Activated CD4-positive, alpha-beta T cell treated with anti-CD3 and anti-CD28 coated beads, Interleukin-2, amount 10 ng/mL, durations not matched to agents 7 days and 5 days (primary cell): ENCODE results near the gene PLEKHA4. TPM values are rescaled to one million over a fixed set of nuclear protein-coding genes. Genes with fewer than 3 reads are reported as not detected.

ENCODE experiments used
- CTCF ChIA-PET: fragments of 350-600 bp; sonication (Branson Sonifier 250); formaldehyde crosslinking; loops from one replicate; lab custom pipeline; 2021; ENCODE audit warnings: antibody characterized with exemption; lab: Charles Lee
- POLR2A ChIA-PET: fragments of 350-600 bp; sonication (Branson Sonifier 250); formaldehyde crosslinking; loops from one replicate; lab custom pipeline; 2021; ENCODE audit warnings: antibody characterized with exemption; lab: Charles Lee
- DNase-seq: peaks from one replicate; pipeline ENCODE4 v3.0.0-alpha.2; 2020
- H3K27ac Mint-ChIP-seq: one replicate; pipeline ENCODE4 v1.8.0; 2021; ENCODE audit warnings: mild to moderate bottlenecking, moderate library complexity, mixed read lengths
- H3K27me3 Mint-ChIP-seq: one replicate; pipeline ENCODE4 v1.8.0; 2021; ENCODE audit warnings: mixed read lengths
- H3K36me3 Mint-ChIP-seq: one replicate; pipeline ENCODE4 v1.8.0; 2021; ENCODE audit warnings: low read depth, mixed read lengths
- H3K4me1 Mint-ChIP-seq: one replicate; pipeline ENCODE4 v1.8.0; 2021; ENCODE audit warnings: mixed read lengths
- H3K4me3 Mint-ChIP-seq: one replicate; pipeline ENCODE4 v1.8.0; 2021; ENCODE audit warnings: mild to moderate bottlenecking, moderate library complexity, mixed read lengths
- H3K9me3 Mint-ChIP-seq: one replicate; pipeline ENCODE4 v1.8.0; 2021; ENCODE audit warnings: mixed read lengths
- total RNA-seq, 2 experiments: library from RNA; stranded (reverse); gene quantifications; one replicate each; pipeline ENCODE4 v1.2.3, GENCODE V29; 2021

PLEKHA4 gene
- total RNA-seq, 2 experiments from 2014 or later: 3.8 to 4.6 TPM

- DNase-seq: peak; percentile 95
- Mint-ChIP-seq H3K27ac (peak overlapping the region; percentile 83), H3K36me3 (no peaks in the 10 kb centered on the region), H3K4me3 (peak overlapping the region; percentile 71), H3K27me3 (peaks cover 4% of the 10 kb centered on the region), H3K9me3 (no peaks in the 10 kb centered on the region), H3K4me1 (peaks cover 25% of the 10 kb centered on the region)
- ChIA-PET POLR2A (no interaction called here), CTCF (interaction anchor here (0.6 to 3.6 kb wide), 12 partner anchors 8 to 141 kb away, joined by 3 to 20 read pairs (median 5); partner anchors contain the start of gene FTL)
These were observed 32.7 kb downstream of the PLEKHA4 start for GRCh38 chr19:48835734-48836088.

GRCh38 chr19:48833977-48834376, 34.4 kb downstream of the PLEKHA4 start:
- no peak for DNase-seq
- Mint-ChIP-seq H3K4me1 (peaks cover 25% of the 10 kb centered on the region), H3K27me3 (peaks cover 4% of the 10 kb centered on the region), H3K36me3 (no peaks in the 10 kb centered on the region), H3K9me3 (no peaks in the 10 kb centered on the region), H3K4me3 (peak overlapping the region; percentile 5), H3K27ac (peak overlapping the region; percentile 25)
- CTCF ChIA-PET: interaction anchor here (8.2 kb wide), 1 partner anchor 39 kb away, joined by 45 read pairs; no protein-coding TSS in a partner anchor
- POLR2A ChIA-PET: no interaction called here

GRCh38 chr19:48833049-48833448, 35.4 kb downstream of the PLEKHA4 start:
- H3K4me3 Mint-ChIP-seq: no peak overlapping the region
- ChIA-PET CTCF (interaction anchor here (2.5 to 8.2 kb wide), 2 partner anchors 38 to 45 kb away, joined by 7 to 45 read pairs; no protein-coding TSS in a partner anchor), POLR2A (interaction anchor here (0.6 kb wide), 1 partner anchor 156 kb away, joined by 8 read pairs; no protein-coding TSS in a partner anchor)
- peaks cover 4% of the 10 kb centered on the region for H3K27me3 Mint-ChIP-seq
- no peaks in the 10 kb centered on the region for H3K9me3 Mint-ChIP-seq
- H3K27ac Mint-ChIP-seq: no peak overlapping the region
- no peaks in the 10 kb centered on the region for H3K36me3 Mint-ChIP-seq
- peaks cover 25% of the 10 kb centered on the region for H3K4me1 Mint-ChIP-seq
- no peak for DNase-seq

GRCh38 chr19:48830965-48831364, 37.5 kb downstream of the PLEKHA4 start:
- H3K36me3 Mint-ChIP-seq: no peaks in the 10 kb centered on the region
- CTCF ChIA-PET: interaction anchor here (0.7 to 8.2 kb wide), 6 partner anchors 12 to 71 kb away, joined by 3 to 45 read pairs (median 4); no protein-coding TSS in a partner anchor
- no peak overlapping the region for H3K4me3 Mint-ChIP-seq
- POLR2A ChIA-PET: no interaction called here
- H3K9me3 Mint-ChIP-seq: no peaks in the 10 kb centered on the region
- DNase-seq: no peak
- no peaks in the 10 kb centered on the region for H3K27me3 Mint-ChIP-seq
- no peak overlapping the region for H3K27ac Mint-ChIP-seq
- peaks cover 9% of the 10 kb centered on the region for H3K4me1 Mint-ChIP-seq

- no peaks in the 10 kb centered on the region for H3K27me3 Mint-ChIP-seq
- ChIA-PET POLR2A (no interaction called here), CTCF (interaction anchor here (0.6 to 8.2 kb wide), 3 partner anchors 20 to 142 kb away, joined by 3 to 45 read pairs (median 3); no protein-coding TSS in a partner anchor)
- DNase-seq: no peak
- H3K9me3 Mint-ChIP-seq: no peaks in the 10 kb centered on the region
- no peak overlapping the region for H3K27ac Mint-ChIP-seq
- H3K36me3 Mint-ChIP-seq: no peaks in the 10 kb centered on the region
- no peak overlapping the region for H3K4me3 Mint-ChIP-seq
- H3K4me1 Mint-ChIP-seq: peaks cover 3% of the 10 kb centered on the region
These were observed 38.3 kb downstream of the PLEKHA4 start for GRCh38 chr19:48830088-48830487.

GRCh38 chr19:48826606-48827020, 41.8 kb downstream of the PLEKHA4 start:
- Mint-ChIP-seq H3K27ac (no peak overlapping the region), H3K27me3 (no peaks in the 10 kb centered on the region), H3K4me3 (no peak overlapping the region), H3K36me3 (no peaks in the 10 kb centered on the region), H3K9me3 (no peaks in the 10 kb centered on the region), H3K4me1 (no peaks in the 10 kb centered on the region)
- POLR2A ChIA-PET: interaction anchor here (0.5 kb wide), 1 partner anchor 144 kb away, joined by 3 read pairs; no protein-coding TSS in a partner anchor
- CTCF ChIA-PET: interaction anchor here (0.6 to 8.2 kb wide), 3 partner anchors 16 to 32 kb away, joined by 3 to 45 read pairs (median 5); no protein-coding TSS in a partner anchor
- DNase-seq: no peak

GRCh38 chr19:48822514-48822913, 45.9 kb downstream of the PLEKHA4 start:
- DNase-seq: no peak
- no peaks in the 10 kb centered on the region for H3K27me3 Mint-ChIP-seq
- H3K36me3 Mint-ChIP-seq: no peaks in the 10 kb centered on the region
- H3K27ac Mint-ChIP-seq: no peak overlapping the region
- ChIA-PET CTCF (no interaction called here), POLR2A (no interaction called here)
- no peak overlapping the region for H3K4me3 Mint-ChIP-seq
- H3K4me1 Mint-ChIP-seq: no peaks in the 10 kb centered on the region
- no peaks in the 10 kb centered on the region for H3K9me3 Mint-ChIP-seq

- CTCF ChIA-PET: interaction anchor here (1.4 kb wide), 1 partner anchor 34 kb away, joined by 3 read pairs; no protein-coding TSS in a partner anchor
- no peaks in the 10 kb centered on the region for H3K4me1 Mint-ChIP-seq
- POLR2A ChIA-PET: no interaction called here
These were observed 46.8 kb downstream of the PLEKHA4 start for GRCh38 chr19:48821633-48822032.

GRCh38 chr19:48819366-48819816, 49.0 kb downstream of the PLEKHA4 start:
- Mint-ChIP-seq H3K27ac (no peak overlapping the region), H3K4me1 (peaks cover 8% of the 10 kb centered on the region), H3K9me3 (no peaks in the 10 kb centered on the region), H3K36me3 (no peaks in the 10 kb centered on the region), H3K4me3 (no peak overlapping the region), H3K27me3 (no peaks in the 10 kb centered on the region)
- DNase-seq: no peak
- POLR2A ChIA-PET: no interaction called here
- CTCF ChIA-PET: interaction anchor here (0.8 kb wide), 1 partner anchor 23 kb away, joined by 3 read pairs; no protein-coding TSS in a partner anchor

More at GRCh38 chr19:48821633-48822032, 46.8 kb downstream of the PLEKHA4 start:
- Mint-ChIP-seq H3K27ac (no peak overlapping the region), H3K36me3 (no peaks in the 10 kb centered on the region), H3K9me3 (no peaks in the 10 kb centered on the region), H3K4me3 (no peak overlapping the region), H3K27me3 (no peaks in the 10 kb centered on the region)
- no peak for DNase-seq

GRCh38 chr19:48818234-48818820, 50.1 kb downstream of the PLEKHA4 start:
- no peaks in the 10 kb centered on the region for H3K27me3 Mint-ChIP-seq
- H3K36me3 Mint-ChIP-seq: no peaks in the 10 kb centered on the region
- no peaks in the 10 kb centered on the region for H3K9me3 Mint-ChIP-seq
- no peak for DNase-seq
- no peak overlapping the region for H3K27ac Mint-ChIP-seq
- ChIA-PET POLR2A (no interaction called here), CTCF (interaction anchor here (0.8 kb wide), 1 partner anchor 24 kb away, joined by 3 read pairs; no protein-coding TSS in a partner anchor)
- H3K4me3 Mint-ChIP-seq: no peak overlapping the region
- peaks cover 8% of the 10 kb centered on the region for H3K4me1 Mint-ChIP-seq

GRCh38 chr19:48817585-48818124, 50.8 kb downstream of the PLEKHA4 start:
- peak overlapping the region; percentile 4 for H3K27ac Mint-ChIP-seq
- POLR2A ChIA-PET: no interaction called here
- no peaks in the 10 kb centered on the region for H3K36me3 Mint-ChIP-seq
- CTCF ChIA-PET: interaction anchor here (1.3 kb wide), 1 partner anchor 153 kb away, joined by 3 read pairs; no protein-coding TSS in a partner anchor
- H3K9me3 Mint-ChIP-seq: no peaks in the 10 kb centered on the region
- no peak for DNase-seq
- H3K27me3 Mint-ChIP-seq: no peaks in the 10 kb centered on the region
- peaks cover 9% of the 10 kb centered on the region for H3K4me1 Mint-ChIP-seq
- H3K4me3 Mint-ChIP-seq: no peak overlapping the region

GRCh38 chr19:48815870-48816501, 52.4 kb downstream of the PLEKHA4 start:
- no peak overlapping the region for H3K27ac Mint-ChIP-seq
- POLR2A ChIA-PET: no interaction called here
- no peak overlapping the region for H3K4me3 Mint-ChIP-seq

More at GRCh38 chr19:48815870-48816501, 52.4 kb downstream of the PLEKHA4 start:
- Mint-ChIP-seq H3K4me1 (peaks cover 14% of the 10 kb centered on the region), H3K9me3 (no peaks in the 10 kb centered on the region), H3K36me3 (no peaks in the 10 kb centered on the region), H3K27me3 (no peaks in the 10 kb centered on the region)
- CTCF ChIA-PET: interaction anchor here (0.6 to 1.5 kb wide), 4 partner anchors 21 to 90 kb away, joined by 3 to 8 read pairs (median 4); no protein-coding TSS in a partner anchor
- DNase-seq: no peak
